Measurements from ENCODE around the gene C1QTNF2. TPM values are rescaled to one million over a fixed set of nuclear protein-coding genes. Genes with fewer than 3 reads are reported as not detected.
A peak's percentile ranks its signal among the peaks of the same experiment; 100 is the strongest.

C1QTNF2 gene
- total RNA-seq, 1 donor from 2014 or later = 1.0 TPM

DNA sequence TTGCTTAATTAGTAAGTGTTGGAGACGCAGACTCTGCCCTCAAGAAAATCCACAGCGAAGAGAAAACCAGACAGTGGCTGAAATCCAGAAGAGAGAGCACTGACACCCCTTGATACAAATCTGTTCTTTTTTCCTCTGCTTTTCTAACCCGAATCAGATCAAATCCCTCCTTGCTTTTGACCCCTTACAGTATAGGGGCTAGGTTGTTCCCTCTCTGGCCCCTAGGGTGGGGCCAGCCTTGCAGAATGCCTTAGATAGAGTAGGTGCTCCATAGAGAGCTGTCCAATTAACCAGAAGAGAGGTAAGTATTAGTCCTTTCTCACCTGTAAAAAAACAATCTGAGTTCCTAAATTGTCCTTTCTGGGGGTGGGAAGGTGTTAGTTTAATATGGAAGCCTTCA, 10.1 kb downstream of the C1QTNF2 start:
- Mint-ChIP-seq H3K4me1 (ENCODE audit: low read depth, unreplicated experiment) (peaks cover 15% of the 10 kb centered on the region), H3K27ac (ENCODE audit: unreplicated experiment) (peak overlapping the region; percentile 21), H3K9me3 (ENCODE audit: unreplicated experiment) (peaks cover 9% of the 10 kb centered on the region), H3K27me3 (ENCODE audit: unreplicated experiment) (peaks cover 9% of the 10 kb centered on the region), H3K36me3 (ENCODE audit: unreplicated experiment) (no peaks in the 10 kb centered on the region), H3K4me3 (ENCODE audit: unreplicated experiment) (no peak overlapping the region)
- TF ChIP-seq, protein P1, sequence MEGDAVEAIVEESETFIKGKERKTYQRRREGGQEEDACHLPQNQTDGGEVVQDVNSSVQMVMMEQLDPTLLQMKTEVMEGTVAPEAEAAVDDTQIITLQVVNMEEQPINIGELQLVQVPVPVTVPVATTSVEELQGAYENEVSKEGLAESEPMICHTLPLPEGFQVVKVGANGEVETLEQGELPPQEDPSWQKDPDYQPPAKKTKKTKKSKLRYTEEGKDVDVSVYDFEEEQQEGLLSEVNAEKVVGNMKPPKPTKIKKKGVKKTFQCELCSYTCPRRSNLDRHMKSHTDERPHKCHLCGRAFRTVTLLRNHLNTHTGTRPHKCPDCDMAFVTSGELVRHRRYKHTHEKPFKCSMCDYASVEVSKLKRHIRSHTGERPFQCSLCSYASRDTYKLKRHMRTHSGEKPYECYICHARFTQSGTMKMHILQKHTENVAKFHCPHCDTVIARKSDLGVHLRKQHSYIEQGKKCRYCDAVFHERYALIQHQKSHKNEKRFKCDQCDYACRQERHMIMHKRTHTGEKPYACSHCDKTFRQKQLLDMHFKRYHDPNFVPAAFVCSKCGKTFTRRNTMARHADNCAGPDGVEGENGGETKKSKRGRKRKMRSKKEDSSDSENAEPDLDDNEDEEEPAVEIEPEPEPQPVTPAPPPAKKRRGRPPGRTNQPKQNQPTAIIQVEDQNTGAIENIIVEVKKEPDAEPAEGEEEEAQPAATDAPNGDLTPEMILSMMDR (IDR thresholded peaks at IDR 0.05; ENCODE audit: partially characterized antibody, unreplicated experiment) = no peak
- no peak for DNase-seq

DNA sequence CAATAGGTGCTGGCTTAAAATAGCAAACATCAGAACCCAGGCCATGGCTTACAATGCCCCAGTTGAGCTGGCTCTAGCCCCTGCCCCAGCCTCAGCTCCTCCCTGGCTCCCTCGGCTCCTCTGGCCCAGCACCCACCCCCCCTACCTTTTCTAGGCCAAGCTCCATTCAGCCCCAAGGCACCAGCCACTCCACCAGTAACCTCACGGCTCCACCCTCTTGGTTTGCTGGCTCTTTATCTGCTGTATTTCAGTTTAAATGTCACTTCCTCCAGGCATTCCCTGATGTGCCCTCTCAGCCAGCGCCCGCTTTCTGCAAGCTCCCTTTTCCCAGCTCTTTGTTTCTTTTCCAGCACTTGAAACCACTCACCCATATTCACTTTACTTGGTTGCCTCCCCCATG, 10.6 kb downstream of the C1QTNF2 start:
- Mint-ChIP-seq H3K4me1 (ENCODE audit: low read depth, unreplicated experiment) (peaks cover 15% of the 10 kb centered on the region), H3K27ac (ENCODE audit: unreplicated experiment) (no peak overlapping the region), H3K9me3 (ENCODE audit: unreplicated experiment) (peaks cover 9% of the 10 kb centered on the region), H3K36me3 (ENCODE audit: unreplicated experiment) (no peaks in the 10 kb centered on the region), H3K4me3 (ENCODE audit: unreplicated experiment) (no peak overlapping the region), H3K27me3 (ENCODE audit: unreplicated experiment) (peaks cover 7% of the 10 kb centered on the region)
- no peak for DNase-seq
- TF ChIP-seq, protein P1 (IDR thresholded peaks at IDR 0.05; ENCODE audit: partially characterized antibody, unreplicated experiment) = no peak

DNA sequence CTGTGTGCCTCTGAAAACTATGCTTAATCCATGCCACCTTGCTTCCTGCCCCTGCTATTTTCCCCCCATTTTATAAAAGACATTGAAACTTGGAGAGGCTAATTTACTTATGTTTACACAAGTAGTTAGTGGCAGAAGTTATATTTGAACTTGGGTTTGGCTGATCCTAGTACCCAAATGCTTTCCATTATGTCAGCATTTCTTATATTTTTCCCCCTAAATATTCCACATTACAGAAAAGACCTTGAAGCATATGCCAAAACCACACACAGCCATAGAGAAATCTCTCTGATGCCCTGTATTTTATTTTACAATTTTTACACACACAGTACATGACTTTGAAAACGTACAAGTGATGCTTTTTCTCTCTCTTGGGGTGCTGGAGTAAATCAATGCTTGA, 11.2 kb downstream of the C1QTNF2 start:
- H3K36me3 Mint-ChIP-seq (ENCODE audit: unreplicated experiment) = no peaks in the 10 kb centered on the region
- no peak overlapping the region for H3K27ac Mint-ChIP-seq (ENCODE audit: unreplicated experiment)
- no peak for DNase-seq
- H3K4me1 Mint-ChIP-seq (ENCODE audit: low read depth, unreplicated experiment) = peaks cover 15% of the 10 kb centered on the region
- H3K4me3 Mint-ChIP-seq (ENCODE audit: unreplicated experiment) = no peak overlapping the region
- H3K9me3 Mint-ChIP-seq (ENCODE audit: unreplicated experiment) = peaks cover 9% of the 10 kb centered on the region
- H3K27me3 Mint-ChIP-seq (ENCODE audit: unreplicated experiment) = peaks cover 7% of the 10 kb centered on the region
- TF ChIP-seq, protein P1 (IDR thresholded peaks at IDR 0.05; ENCODE audit: partially characterized antibody, unreplicated experiment) = no peak

DNA sequence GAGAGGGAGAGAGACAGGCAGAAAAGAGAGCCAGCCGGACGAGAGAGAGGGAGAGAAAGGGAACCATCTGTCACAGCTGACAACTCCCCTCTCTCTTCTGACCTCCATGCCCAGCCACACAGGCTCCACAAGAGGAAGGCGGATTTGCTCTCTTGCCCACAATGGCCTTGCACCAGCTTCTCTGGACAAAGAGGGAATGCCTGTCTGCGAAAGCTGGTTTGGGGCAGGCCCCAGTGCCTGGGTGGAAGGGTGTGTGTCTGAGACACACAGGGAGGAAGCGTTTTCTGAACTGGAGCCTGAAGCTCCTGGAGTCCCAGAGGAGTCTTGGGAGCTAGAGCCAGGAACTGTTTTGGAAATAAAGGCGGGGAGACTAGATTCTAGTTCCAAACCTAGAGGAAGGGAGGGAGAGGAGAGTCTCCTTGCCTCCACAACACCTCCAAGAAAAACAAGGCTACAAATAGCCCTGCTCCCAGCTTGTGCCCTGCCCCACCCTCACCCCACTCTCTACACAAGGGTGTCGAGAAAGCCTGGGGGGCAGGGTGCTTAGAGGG, 12.5 kb downstream of the C1QTNF2 start:
- Mint-ChIP-seq H3K27ac (ENCODE audit: unreplicated experiment) (peak overlapping the region; percentile 77), H3K4me1 (ENCODE audit: low read depth, unreplicated experiment) (peaks cover 15% of the 10 kb centered on the region), H3K4me3 (ENCODE audit: unreplicated experiment) (no peak overlapping the region), H3K36me3 (ENCODE audit: unreplicated experiment) (no peaks in the 10 kb centered on the region), H3K27me3 (ENCODE audit: unreplicated experiment) (peaks cover 9% of the 10 kb centered on the region), H3K9me3 (ENCODE audit: unreplicated experiment) (peaks cover 9% of the 10 kb centered on the region)
- no peak for DNase-seq
- TF ChIP-seq, protein P1 (IDR thresholded peaks at IDR 0.05; ENCODE audit: partially characterized antibody, unreplicated experiment) = no peak

DNA sequence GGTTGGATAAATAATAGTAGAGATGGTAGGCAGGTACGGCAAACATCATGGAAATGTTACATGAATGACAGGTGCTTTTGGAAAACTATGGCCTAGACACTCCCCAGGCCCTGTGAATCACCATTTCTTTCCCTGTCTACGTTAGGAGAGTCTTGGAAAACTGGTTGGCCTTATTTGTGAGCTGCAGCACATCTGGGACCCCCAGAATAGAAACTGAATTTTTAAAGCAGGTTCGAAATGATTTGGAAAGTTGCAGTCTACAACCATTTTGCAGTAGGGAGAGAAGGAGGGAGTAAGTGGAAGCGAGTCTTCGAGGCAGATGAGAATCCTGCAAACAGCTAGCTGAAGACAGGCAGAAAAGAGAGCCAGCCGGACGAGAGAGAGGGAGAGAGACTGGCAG, 13.0 kb downstream of the C1QTNF2 start:
- Mint-ChIP-seq H3K27ac (ENCODE audit: unreplicated experiment) (peak overlapping the region; percentile 77), H3K4me1 (ENCODE audit: low read depth, unreplicated experiment) (peaks cover 15% of the 10 kb centered on the region), H3K36me3 (ENCODE audit: unreplicated experiment) (no peaks in the 10 kb centered on the region), H3K4me3 (ENCODE audit: unreplicated experiment) (no peak overlapping the region), H3K9me3 (ENCODE audit: unreplicated experiment) (peaks cover 9% of the 10 kb centered on the region), H3K27me3 (ENCODE audit: unreplicated experiment) (peaks cover 9% of the 10 kb centered on the region)
- TF ChIP-seq, protein P1 (IDR thresholded peaks at IDR 0.05; ENCODE audit: partially characterized antibody, unreplicated experiment) = no peak
- DNase-seq = no peak
